ENCODE data around the gene INPP5A. TPM values are rescaled to one million over a fixed set of nuclear protein-coding genes. Genes with fewer than 3 reads are reported as not detected.
A peak's percentile ranks its signal among the peaks of the same experiment; 100 is the strongest.

Gene INPP5A
- total RNA-seq, 1 experiment from 2014 or later, result 44.5 TPM

DNA sequence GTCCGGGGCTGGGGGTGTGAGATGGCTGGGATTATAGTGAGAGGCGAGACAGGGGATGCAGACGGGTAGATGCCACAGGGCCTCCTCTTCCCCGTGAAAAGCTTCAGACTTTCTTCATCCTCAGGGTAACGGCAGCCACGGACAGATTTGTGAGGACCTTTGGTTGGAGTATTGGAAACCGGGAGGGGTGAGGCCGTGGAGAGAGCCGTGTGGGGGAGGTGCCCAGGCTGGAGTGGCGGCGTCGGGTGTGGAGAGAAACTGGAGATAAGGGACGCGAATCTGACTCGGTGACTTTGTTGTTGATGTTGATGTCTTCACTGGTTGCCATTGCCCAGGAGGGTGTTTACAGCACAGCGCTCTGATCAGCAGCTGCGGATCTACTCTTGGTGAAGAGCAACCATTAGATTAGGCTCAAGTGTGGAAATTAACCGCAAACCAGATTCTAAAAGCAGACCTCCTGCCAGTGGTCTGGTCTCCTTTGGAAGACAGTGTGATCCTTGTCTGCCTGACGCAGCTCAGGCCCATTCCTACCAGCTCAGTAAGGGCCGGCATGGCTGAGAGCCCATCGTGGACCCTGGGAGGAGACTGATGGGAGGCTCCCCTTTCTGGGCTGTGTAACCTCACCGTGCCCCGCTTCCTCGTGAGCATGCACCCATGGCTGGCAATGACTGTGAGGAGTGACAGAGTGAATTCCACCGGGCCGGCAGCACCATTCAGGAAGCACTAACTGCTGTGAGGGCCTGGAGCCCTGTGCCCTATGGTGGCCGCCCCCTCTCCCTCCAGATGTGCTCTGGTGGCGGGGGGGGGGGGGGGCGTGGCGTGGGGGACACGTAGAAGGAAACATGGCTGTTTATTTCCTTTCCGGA is 90.3 kb downstream of the INPP5A start:
- peak in 1 of 2 experiments; percentile 30 for DNase-seq
- no peaks in the 10 kb centered on the region for H3K4me1 ChIP-seq
- TF ChIP-seq, protein P1, sequence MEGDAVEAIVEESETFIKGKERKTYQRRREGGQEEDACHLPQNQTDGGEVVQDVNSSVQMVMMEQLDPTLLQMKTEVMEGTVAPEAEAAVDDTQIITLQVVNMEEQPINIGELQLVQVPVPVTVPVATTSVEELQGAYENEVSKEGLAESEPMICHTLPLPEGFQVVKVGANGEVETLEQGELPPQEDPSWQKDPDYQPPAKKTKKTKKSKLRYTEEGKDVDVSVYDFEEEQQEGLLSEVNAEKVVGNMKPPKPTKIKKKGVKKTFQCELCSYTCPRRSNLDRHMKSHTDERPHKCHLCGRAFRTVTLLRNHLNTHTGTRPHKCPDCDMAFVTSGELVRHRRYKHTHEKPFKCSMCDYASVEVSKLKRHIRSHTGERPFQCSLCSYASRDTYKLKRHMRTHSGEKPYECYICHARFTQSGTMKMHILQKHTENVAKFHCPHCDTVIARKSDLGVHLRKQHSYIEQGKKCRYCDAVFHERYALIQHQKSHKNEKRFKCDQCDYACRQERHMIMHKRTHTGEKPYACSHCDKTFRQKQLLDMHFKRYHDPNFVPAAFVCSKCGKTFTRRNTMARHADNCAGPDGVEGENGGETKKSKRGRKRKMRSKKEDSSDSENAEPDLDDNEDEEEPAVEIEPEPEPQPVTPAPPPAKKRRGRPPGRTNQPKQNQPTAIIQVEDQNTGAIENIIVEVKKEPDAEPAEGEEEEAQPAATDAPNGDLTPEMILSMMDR (IDR thresholded peaks at IDR 0.05; ENCODE audit: insufficient read depth in 1 of 2, low read depth in 1 of 2, low read length in 1 of 2, severe bottlenecking in 1 of 2, unreplicated experiment in 1 of 2), result no peak
- no peak overlapping the region for H3K27ac Mint-ChIP-seq (ENCODE audit: unreplicated experiment)
- H3K36me3 ChIP-seq (ENCODE audit: control insufficient read depth, insufficient read depth, low read length), result no peaks in the 10 kb centered on the region
- H3K4me3 Mint-ChIP-seq (ENCODE audit: unreplicated experiment), result no peak overlapping the region
- ChIA-PET POLR2A (no interaction called here), CTCF (no interaction called here)
- no peaks in the 10 kb centered on the region for H3K27me3 ChIP-seq (replicated peaks; ENCODE audit: control insufficient read depth, insufficient read depth, low read length)
- H3K4me1 Mint-ChIP-seq (ENCODE audit: low read depth, unreplicated experiment), result no peaks in the 10 kb centered on the region
- no peaks in the 10 kb centered on the region for H3K9me3 ChIP-seq
- no peaks in the 10 kb centered on the region for H3K27me3 Mint-ChIP-seq (ENCODE audit: insufficient read depth, unreplicated experiment)
- intact Hi-C loops (cut with micrococcal nuclease; ENCODE audit: unreplicated experiment), result no loop called here
- H3K9me3 Mint-ChIP-seq (ENCODE audit: unreplicated experiment), result no peaks in the 10 kb centered on the region
- BruUV-seq (replicated peaks), result no TSS peak
- H3K36me3 Mint-ChIP-seq (ENCODE audit: insufficient read depth, unreplicated experiment), result peaks cover 4% of the 10 kb centered on the region
- no peak overlapping the region for H3K4me3 ChIP-seq (ENCODE audit: low read depth, low read length)

DNA sequence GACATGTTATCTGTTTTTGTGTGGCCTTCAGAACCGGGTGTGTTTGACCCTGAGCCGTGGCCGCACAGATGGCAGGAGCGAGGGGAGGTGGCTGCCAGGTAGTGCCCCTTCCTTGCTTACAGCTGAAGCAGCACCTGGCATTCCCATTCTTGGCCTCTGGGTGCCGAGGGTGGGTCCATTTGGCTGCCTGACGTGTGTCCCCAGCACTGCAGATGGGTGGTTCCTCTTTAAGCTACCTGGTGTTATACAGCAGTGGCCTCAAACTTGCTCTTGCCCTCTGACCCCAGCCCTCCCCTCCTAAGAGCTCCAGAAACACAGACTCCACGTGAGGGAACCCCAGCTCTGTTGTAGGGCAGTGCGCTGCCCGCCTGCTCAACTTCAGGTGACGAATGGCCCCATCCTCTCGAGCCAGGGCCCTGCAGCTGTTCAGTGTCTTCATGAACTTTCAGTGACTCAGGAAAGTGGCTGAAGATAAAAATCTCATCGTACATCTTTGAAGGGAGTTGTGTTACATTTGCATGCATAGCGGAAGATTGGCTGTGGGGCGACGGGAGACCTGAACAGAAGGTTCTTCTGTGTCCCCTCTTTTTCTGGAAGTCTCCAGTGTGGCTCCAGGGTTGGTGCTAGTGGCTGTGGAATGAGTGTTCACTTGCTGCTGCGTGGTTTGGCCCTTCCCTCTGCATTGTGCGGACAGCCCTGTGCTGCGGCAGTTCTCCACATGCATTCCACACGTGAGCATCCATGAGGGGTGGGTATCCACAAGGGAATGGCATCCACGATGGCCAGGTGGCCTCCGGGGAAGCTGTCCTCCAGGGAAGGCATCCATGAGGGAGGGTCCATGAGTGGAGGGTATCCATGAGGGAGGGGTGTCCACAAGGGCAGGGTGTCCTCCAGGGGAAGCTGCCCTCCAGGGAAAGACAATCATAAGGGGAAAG is 91.6 kb downstream of the INPP5A start:
- no peaks in the 10 kb centered on the region for H3K4me1 ChIP-seq
- H3K27me3 ChIP-seq (replicated peaks; ENCODE audit: control insufficient read depth, insufficient read depth, low read length), result no peaks in the 10 kb centered on the region
- ChIA-PET CTCF (no interaction called here), POLR2A (no interaction called here)
- peak overlapping the region; percentile 24 for H3K27ac Mint-ChIP-seq (ENCODE audit: unreplicated experiment)
- H3K36me3 ChIP-seq (ENCODE audit: control insufficient read depth, insufficient read depth, low read length), result no peaks in the 10 kb centered on the region
- peaks cover 4% of the 10 kb centered on the region for H3K36me3 Mint-ChIP-seq (ENCODE audit: insufficient read depth, unreplicated experiment)
- no peaks in the 10 kb centered on the region for H3K9me3 Mint-ChIP-seq (ENCODE audit: unreplicated experiment)
- no peaks in the 10 kb centered on the region for H3K4me1 Mint-ChIP-seq (ENCODE audit: low read depth, unreplicated experiment)
- no peak overlapping the region for H3K4me3 Mint-ChIP-seq (ENCODE audit: unreplicated experiment)
- no TSS peak for BruUV-seq (replicated peaks)
- H3K27me3 Mint-ChIP-seq (ENCODE audit: insufficient read depth, unreplicated experiment), result no peaks in the 10 kb centered on the region
- intact Hi-C loops (cut with micrococcal nuclease; ENCODE audit: unreplicated experiment), result no loop called here
- H3K4me3 ChIP-seq (ENCODE audit: low read depth, low read length), result no peak overlapping the region
- TF ChIP-seq, protein P1 (IDR thresholded peaks at IDR 0.05; ENCODE audit: insufficient read depth in 1 of 2, low read depth in 1 of 2, low read length in 1 of 2, severe bottlenecking in 1 of 2, unreplicated experiment in 1 of 2), result no peak
- DNase-seq, result no peak
- H3K9me3 ChIP-seq, result no peaks in the 10 kb centered on the region

DNA sequence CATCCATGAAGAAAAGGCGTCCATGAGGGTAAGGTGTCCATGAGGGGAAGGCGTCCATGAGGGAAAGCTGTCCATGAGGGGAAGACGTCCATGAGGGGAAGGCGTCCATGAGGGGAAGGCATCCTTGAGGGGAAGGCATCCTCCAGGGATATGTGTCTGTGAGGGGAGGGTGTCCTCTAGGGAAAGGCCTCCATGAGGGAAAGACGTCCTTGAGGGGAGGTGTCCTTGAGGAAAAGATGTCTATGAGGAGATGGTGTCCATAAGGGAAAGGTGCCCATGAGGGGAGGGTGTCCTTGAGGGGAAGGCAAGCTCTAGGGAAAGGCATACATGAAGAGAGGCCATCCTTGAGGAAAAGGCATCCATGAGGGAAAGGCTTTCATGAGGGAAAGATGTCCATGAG is 92.6 kb downstream of the INPP5A start:
- Mint-ChIP-seq H3K36me3 (ENCODE audit: insufficient read depth, unreplicated experiment) (peaks cover 4% of the 10 kb centered on the region), H3K27me3 (ENCODE audit: insufficient read depth, unreplicated experiment) (no peaks in the 10 kb centered on the region), H3K9me3 (ENCODE audit: unreplicated experiment) (no peaks in the 10 kb centered on the region), H3K4me1 (ENCODE audit: low read depth, unreplicated experiment) (no peaks in the 10 kb centered on the region), H3K4me3 (ENCODE audit: unreplicated experiment) (no peak overlapping the region), H3K27ac (ENCODE audit: unreplicated experiment) (peak overlapping the region; percentile 24)
- H3K36me3 ChIP-seq (ENCODE audit: control insufficient read depth, insufficient read depth, low read length), result no peaks in the 10 kb centered on the region
- ChIA-PET CTCF (no interaction called here), POLR2A (no interaction called here)
- DNase-seq, result no peak
- no peaks in the 10 kb centered on the region for H3K4me1 ChIP-seq
- no peak overlapping the region for H3K4me3 ChIP-seq (ENCODE audit: low read depth, low read length)
- no peaks in the 10 kb centered on the region for H3K9me3 ChIP-seq
- TF ChIP-seq, protein P1 (IDR thresholded peaks at IDR 0.05; ENCODE audit: insufficient read depth in 1 of 2, low read depth in 1 of 2, low read length in 1 of 2, severe bottlenecking in 1 of 2, unreplicated experiment in 1 of 2), result no peak
- H3K27me3 ChIP-seq (replicated peaks; ENCODE audit: control insufficient read depth, insufficient read depth, low read length), result no peaks in the 10 kb centered on the region
- BruUV-seq (replicated peaks), result no TSS peak
- intact Hi-C loops (cut with micrococcal nuclease; ENCODE audit: unreplicated experiment), result loop anchor here (10.0 kb wide), 1 partner anchor 245 kb away; no protein-coding TSS in a partner anchor
